ENCODE measurements around the gene LAMB1.

LAMB1 gene

GRCh38 chr7:107998150-107998549 lies 4.8 kb downstream of the LAMB1 start:
- DNase-seq, result no peak

DNA sequence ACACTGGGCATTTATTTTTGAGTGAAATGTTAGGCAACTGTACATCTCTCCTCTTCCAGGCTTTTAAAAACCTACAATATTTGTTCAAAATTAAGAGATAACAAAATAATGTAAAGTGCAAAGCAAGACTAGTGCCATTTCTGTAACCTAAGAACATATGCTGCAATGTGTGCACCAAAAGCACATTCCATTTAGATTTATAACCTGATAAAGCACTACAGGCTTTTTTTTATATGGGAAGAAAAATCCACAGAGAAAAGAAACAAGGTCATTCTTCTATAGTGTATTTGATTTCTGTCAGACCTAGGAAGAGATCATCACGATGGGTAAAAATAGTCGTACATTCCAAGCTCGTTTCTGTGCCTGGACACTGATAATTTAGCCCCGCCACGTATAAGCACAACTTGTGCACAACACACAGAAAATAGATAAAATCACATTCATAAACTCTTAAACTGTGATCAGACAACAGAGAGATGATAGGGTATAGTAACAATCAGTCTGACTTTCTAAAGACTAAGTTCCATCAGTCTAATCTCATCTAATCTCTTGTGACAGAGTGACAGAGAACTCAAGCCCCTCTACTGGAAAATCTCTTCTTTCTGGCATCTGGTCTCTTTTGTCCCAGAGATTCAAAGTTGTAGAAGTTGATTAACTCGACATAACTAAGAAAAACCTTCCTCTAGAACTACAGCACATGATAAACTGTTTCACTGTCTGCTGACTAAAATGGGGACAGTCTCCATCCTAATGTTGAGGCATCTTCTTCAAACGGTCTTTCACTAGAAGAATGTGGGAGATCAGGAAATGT lies 6.7 kb downstream of the LAMB1 start:
- no peak for DNase-seq

DNA sequence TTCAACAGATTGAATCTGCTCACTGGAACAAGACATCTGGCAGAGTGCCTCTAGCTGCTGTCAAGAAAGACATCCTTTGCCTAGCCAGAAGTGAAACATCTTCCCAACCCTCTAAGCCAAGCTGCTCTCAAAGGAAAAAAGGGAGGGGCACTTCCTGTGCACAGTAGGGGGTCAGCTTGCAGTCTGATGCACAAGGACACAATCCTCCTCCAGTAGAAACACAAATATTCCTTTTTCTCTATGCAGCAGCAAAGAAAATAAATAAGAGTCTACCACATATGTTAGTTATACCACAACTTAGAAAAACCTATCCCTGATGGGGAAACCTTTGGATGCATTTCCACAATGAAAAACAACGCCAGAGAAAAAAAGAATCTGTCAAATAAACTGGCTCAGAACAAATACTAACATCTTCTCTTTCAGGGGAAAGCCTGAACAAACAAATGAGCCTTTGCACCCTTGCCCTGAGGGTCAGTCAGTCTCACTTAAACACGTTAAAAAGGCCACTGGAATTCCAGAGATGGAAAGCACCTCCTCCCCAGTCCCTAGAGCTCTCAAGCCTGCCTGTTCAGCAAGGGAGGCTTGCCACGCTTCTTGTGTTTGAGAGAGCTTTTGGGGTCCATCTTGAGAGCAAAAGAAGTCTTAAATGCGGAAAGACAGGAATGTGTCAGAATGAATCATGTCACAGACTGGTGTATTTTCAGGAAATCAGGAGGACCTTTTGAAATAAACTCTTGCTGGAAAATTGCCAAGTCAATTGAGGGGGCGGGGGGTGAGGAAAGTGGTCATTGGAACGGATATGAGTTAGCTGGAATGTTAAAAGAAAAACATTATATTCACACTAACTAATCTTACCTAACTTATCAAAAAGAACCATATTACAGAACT lies 7.5 kb downstream of the LAMB1 start:
- no peak for DNase-seq

DNA sequence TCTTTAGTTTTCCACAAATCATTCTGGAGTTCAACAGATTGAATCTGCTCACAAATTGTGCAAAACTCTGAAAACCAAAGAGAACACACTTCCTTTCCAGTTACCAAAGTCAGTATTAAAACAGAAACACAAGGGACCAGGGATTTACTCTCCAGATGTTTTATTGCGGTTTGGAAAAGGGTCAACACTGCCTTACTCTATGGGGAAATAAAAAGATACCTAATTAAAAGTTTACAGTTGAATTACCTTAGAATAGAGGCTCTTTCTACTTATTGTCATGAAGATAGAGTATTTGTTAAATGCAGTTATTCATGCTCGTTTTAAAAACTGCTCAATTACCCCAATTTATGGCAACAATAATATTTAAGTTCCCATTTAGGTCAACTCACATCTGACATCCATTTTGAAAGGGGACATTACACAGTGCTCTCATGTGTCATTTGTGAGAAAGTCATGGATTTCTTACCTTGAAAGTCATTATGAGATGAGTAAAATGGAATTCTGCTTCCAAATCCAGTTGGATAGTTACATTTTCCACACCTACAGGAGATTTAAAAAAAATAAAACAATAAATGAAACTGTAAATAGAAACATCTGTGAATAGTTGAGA lies 8.4 kb downstream of the LAMB1 start:
- no peak for DNase-seq

GRCh38 chr7:107993891-107994291 lies 9.1 kb downstream of the LAMB1 start:
- DNase-seq, result no peak

DNA sequence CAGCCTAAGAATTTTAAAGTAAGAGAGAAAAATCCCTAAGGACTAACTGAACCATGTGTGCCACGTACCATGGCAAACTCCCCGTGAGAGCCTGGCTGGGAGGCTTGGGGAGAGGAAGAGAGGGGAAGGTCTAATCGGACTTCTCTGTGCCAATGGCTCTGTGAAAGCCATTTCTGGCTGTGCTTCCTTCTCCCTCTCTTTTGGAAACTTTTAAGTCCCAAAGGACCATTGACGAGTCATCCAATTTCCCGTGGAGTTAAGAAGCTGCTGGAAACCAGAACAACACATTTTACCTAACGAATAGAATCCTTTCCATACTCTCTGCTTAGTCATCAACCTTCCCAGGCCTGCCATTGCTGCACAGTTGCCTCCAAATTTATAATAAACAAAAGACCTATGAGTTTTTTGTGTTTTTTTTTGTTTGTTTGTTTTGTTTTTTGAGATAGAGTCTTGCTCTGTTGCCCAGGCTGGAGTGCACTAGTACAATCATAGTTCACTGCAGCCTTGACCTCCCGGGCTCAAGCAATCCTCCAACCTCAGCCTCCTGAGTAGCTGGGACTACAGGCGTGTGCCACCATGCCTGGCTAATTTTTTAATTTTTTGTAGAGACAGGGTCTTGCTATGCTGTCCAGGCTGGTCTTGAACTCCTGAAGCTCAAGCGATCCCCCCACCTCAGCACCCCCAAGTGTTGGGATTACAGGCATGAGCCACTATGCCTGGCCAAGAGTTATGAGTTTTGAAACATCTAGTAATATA lies 13.2 kb downstream of the LAMB1 start:
- no peak for DNase-seq

DNA sequence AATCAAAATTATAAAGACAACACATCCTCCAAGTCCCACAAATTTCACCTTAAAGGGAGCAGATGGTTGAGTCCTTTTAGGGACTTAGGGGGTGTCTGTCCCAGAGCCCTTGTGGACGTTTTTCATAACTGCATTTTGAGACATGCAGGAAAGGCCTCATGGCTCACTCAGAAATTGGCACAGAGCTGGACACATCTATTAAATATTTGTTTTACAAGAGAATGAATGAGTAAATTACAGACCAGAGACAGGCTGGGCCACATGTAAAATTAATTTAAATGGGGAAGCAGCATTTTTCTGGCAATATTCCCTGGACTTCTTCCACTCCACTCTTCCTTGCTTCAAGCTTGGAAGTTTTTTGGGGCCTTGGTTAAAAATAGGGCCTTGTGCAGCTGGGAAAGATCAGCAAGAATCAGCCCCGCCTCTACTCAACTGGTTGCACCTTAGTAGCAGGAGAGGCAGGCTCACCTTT lies 20.0 kb downstream of the LAMB1 start:
- no peak for DNase-seq

- no peak for DNase-seq
These were observed 20.7 kb downstream of the LAMB1 start for GRCh38 chr7:107982042-107982840.

DNA sequence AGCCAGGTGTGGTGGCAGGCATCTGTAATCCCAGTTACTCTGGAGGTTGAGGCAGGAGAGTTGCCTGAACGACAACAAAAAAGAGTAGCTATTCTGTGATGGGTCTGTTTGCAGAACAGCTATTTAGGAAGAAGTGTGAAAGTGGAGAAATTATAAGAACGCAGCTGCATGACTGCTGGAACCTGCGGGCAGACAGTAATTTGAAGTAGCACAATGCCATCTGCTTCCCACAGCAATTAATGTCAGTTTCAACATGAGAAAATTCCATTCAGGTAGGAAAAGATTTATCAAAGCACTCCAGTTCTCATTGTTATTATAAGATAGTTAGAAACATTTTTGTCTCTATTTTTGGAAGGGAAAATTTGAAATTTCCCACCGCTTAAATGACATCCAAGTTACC lies 21.5 kb downstream of the LAMB1 start:
- DNase-seq, result no peak

- DNase-seq, result peak in 2 of 4 experiments; percentile 13 to 22
These were observed 22.2 kb downstream of the LAMB1 start for GRCh38 chr7:107980671-107981190.

- DNase-seq, result no peak
These were observed 22.8 kb downstream of the LAMB1 start for GRCh38 chr7:107980171-107980570.

DNA sequence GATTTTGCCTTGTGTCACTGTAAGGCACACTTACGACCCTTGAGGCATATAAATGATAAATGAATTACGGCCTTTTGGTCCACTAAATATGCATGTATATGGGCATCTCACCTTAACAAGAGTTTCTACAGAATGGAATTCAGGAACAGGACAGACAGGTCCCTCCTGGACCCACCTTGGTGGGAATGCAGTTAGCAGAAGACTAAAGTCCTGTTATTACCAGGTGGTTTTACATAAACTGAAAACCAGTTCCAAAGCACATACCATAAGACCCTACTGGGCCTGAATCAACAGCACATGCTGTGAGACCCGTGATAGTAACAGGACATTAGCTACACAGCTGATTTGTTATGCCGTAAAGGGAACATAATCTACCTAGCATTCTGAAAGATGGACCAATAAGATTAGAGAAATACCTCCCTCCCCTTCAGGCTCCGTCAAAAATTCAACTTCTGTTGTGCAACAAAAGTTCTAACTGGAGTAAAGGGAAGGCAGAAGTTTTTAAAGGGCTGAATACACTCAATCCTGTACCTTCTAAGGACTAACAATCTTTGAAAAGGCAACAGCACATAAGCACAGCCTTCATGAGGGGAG lies 24.0 kb downstream of the LAMB1 start:
- DNase-seq, result no peak

GRCh38 chr7:107977048-107977447 lies 25.9 kb downstream of the LAMB1 start:
- DNase-seq, result no peak

DNA sequence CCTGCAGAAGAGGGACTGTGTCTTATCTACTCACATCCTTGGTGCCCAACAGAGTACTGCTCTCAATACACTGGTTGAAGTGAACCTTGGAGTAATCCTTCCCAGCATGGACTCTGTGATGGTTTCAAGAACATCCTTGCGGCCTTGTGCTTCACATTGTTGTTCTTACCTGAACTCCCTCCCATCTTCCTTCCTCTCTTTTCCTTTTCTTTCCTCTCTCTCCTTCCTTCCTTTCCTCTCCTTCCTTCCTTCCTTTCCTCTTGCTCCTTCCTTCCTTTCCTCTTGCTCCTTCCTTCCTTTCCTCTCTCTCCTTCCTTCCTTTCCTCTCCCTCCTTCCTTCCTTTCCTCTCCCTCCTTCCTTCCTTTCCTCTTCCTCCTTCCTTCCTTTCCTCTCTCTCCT lies 26.3 kb downstream of the LAMB1 start:
- no peak for DNase-seq

DNA sequence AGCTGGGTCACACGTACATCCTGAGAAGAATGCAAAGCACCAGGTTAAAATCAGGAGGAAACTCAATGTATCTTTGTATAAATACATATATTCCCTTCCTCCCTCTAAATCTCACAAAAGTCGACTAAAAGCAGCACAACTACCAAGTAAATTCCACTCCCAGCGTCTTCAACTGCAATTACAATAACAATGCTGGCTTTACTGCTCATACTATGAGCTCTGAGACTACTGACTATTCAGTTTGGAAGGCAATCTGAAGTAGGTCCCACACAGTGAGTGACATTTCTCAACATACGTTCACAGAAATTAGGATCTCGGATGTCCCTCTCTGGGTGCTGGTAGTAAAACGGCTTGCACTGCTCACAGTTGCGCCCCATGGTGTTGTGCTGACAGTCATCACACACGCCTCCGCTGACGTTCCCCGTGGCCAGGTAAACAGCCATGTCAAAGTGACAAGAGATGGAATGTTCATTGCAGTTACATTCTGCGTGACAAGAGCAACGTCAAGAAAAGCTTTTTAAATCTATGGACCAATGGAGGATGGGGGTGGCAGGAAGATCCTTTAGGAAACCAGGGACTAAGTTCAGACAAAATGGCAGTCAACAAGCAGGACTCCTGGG lies 27.5 kb downstream of the LAMB1 start:
- DNase-seq, result no peak

DNA sequence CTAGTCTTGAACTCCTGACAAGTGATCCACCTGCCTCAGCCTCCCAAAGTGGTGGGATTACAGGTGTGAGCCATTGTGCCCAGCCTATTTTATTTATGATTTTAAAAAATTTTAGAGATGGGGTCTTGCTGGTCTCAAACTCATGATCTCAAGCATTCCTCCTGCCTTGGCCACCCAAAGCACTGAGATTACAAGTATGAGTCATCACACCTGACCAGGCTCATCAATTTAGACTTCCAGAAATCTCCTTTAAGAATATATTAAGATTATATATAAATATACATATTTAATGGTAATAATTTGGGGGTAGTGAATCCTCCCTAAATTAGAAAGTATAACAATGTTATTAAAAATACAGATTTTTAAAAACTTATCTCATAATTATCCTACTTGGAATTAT lies 29.1 kb downstream of the LAMB1 start:
- no peak for DNase-seq

- no peak for DNase-seq
These were observed 30.0 kb downstream of the LAMB1 start for GRCh38 chr7:107972941-107973376.

GRCh38 chr7:107972075-107972482 lies 30.9 kb downstream of the LAMB1 start:
- DNase-seq, result no peak

DNA sequence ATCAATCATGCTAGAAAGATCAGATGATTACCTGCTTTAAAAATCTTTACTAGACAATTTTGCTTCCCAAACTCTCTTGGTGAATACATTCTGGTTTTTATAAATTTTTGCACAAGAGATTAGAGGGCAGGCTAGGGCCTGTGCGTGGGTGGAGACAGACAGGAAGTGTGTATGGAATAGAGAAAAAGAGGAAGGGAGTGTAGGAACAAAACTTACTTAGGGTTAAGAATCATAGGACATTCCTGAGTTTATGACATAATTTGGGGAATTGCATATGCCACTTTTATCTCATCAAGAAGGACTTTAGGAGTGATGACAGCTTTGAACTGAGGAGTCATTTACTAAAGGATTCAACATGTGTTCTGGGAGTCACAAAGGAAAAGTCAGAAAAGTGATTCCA lies 31.3 kb downstream of the LAMB1 start:
- peak; percentile 72 to 87 (median 85) for DNase-seq

DNA sequence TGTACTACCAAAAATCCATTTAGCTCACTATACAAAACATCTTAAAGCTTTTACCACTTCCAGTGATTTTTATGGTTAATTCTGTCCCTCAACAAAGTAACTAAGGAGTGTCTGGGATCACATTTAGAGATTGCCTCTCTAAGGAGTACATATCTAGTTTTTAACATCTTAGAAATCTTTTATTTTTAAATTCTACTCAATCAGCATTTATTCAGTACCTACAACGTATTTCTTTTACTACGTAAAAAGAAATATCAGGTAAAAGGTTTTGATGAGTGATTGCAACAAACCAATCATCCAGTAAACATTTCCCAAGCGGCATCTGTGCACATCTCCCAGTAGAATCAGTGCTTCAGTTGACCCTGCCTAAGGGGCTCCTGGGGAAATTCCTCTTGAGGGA lies 31.9 kb downstream of the LAMB1 start:
- no peak for DNase-seq
